Measurements from ENCODE around the gene CDC16. TPM values are rescaled to one million over a fixed set of nuclear protein-coding genes. Genes with fewer than 3 reads are reported as not detected.

CDC16 gene
- total RNA-seq, 1 donor from 2014 or later: 34.5 TPM

DNA sequence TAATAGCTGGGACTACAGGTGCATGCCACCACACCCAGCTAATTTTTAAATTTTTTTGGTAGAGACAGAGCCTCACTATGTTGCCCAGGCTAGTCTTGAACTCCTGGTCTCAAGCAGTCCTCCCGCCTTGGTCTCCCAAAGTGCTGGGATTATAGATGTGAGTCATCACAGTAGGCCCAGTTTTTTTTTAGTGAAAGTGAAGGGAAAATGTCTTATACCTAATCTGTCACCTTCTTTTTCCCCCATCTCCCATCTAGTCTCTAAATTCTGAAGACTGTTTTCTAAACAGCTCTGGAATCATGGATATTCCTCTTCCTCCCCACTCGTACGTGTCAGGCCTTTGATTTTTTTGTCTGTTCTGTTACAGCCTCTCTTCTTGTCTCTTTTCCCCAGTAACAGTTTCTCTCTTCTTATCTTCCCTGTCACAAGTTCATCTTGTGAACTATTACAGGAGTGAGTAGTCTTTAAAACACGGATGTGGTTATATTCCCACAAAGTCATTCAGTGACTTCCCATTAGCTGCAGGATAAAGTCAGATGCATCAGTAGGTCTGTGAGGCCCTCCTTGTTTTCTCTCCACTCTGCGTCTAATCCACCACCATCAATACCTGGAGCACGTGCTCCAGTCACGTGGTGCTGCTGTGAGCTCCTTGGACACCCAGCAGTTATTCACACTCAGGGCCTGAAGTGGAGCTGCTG, 2.9 kb downstream of the CDC16 start:
- no peak for DNase-seq
- H3K27me3 ChIP-seq (ENCODE audit: low read depth): no peaks in the 10 kb centered on the region
- peaks cover 59% of the 10 kb centered on the region for H3K36me3 ChIP-seq
- intact Hi-C loops (cut with micrococcal nuclease): no loop called here
- no peaks in the 10 kb centered on the region for H3K9me3 ChIP-seq (replicated peaks)
- TF ChIP-seq, protein P1, sequence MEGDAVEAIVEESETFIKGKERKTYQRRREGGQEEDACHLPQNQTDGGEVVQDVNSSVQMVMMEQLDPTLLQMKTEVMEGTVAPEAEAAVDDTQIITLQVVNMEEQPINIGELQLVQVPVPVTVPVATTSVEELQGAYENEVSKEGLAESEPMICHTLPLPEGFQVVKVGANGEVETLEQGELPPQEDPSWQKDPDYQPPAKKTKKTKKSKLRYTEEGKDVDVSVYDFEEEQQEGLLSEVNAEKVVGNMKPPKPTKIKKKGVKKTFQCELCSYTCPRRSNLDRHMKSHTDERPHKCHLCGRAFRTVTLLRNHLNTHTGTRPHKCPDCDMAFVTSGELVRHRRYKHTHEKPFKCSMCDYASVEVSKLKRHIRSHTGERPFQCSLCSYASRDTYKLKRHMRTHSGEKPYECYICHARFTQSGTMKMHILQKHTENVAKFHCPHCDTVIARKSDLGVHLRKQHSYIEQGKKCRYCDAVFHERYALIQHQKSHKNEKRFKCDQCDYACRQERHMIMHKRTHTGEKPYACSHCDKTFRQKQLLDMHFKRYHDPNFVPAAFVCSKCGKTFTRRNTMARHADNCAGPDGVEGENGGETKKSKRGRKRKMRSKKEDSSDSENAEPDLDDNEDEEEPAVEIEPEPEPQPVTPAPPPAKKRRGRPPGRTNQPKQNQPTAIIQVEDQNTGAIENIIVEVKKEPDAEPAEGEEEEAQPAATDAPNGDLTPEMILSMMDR (IDR thresholded peaks at IDR 0.05; ENCODE audit: borderline replicate concordance): no peak
- no peak overlapping the region for H3K27ac ChIP-seq (replicated peaks)
- H3K4me3 ChIP-seq: no peak overlapping the region
- H3K4me1 ChIP-seq: peaks cover 25% of the 10 kb centered on the region

DNA sequence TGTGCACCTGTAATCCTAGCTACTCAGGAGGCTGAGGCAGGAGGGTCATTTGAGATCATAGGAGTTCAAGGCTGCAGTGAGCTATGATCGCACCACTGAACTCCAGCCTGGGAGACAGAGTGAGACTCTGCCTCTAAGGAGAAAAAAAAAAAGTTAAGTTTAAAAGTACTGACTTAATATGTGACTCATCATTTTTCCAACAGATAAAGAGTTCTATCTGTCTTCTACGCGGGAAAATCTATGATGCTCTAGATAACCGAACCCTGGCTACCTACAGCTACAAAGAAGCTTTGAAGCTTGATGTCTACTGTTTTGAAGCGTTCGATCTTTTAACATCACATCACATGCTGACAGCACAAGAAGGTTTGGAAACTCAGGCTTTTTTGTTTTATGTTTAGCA, 7.2 kb downstream of the CDC16 start:
- H3K36me3 ChIP-seq: peaks cover 99% of the 10 kb centered on the region

DNA sequence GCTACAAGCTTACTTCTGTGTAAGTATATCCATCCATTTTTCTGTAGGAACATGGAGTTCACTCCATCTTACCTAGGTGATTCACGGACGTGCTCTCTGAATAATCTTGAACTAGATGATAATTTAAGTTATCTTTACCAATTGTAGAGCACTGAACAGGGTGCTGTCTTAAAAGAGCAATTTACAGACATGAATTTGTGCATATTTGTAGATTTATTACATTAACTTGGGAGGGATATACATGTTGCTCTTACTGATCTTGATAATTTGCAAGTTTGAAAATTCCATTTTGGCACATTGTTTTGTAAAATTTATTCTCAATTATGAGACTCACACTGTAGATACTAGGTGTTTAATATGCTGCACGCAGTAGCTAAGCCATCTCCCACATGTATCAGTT, 9.3 kb downstream of the CDC16 start:
- Histone ChIP-seq H3K36me3 (peaks cover 99% of the 10 kb centered on the region), H3K27ac (replicated peaks) (no peak overlapping the region), H3K9me3 (replicated peaks) (no peaks in the 10 kb centered on the region), H3K4me3 (no peak overlapping the region), H3K4me1 (no peaks in the 10 kb centered on the region), H3K27me3 (ENCODE audit: low read depth) (no peaks in the 10 kb centered on the region)
- no peak for DNase-seq
- intact Hi-C loops (cut with micrococcal nuclease): no loop called here
- TF ChIP-seq, protein P1 (IDR thresholded peaks at IDR 0.05; ENCODE audit: borderline replicate concordance): no peak

More for the DNA sequence above, 7.2 kb downstream of the CDC16 start:
- Histone ChIP-seq H3K9me3 (replicated peaks) (no peaks in the 10 kb centered on the region), H3K27ac (replicated peaks) (no peak overlapping the region), H3K4me1 (peaks cover 3% of the 10 kb centered on the region), H3K27me3 (ENCODE audit: low read depth) (no peaks in the 10 kb centered on the region), H3K4me3 (no peak overlapping the region)
- intact Hi-C loops (cut with micrococcal nuclease): no loop called here
- TF ChIP-seq, protein P1 (IDR thresholded peaks at IDR 0.05; ENCODE audit: borderline replicate concordance): no peak
- no peak for DNase-seq

DNA sequence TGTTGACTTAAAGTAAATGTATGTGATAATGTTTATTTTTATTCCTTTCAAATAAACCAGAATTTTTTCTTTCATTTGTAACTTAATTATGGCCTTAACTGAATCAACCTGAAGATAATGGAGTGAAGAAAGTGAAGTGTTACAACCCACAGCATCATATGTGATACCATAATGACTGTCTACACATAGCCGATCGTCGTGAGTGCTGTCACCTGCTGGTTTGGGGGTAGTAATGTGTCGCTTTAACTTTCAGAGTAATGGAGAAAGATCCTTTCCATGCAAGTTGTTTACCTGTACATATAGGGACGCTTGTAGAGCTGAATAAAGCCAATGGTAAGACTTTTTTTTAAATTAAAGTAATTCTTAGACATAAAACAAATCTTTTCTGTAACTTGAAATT, 9.9 kb downstream of the CDC16 start:
- Histone ChIP-seq H3K9me3 (replicated peaks) (no peaks in the 10 kb centered on the region), H3K27me3 (ENCODE audit: low read depth) (no peaks in the 10 kb centered on the region), H3K4me3 (no peak overlapping the region), H3K36me3 (peaks cover 99% of the 10 kb centered on the region), H3K27ac (replicated peaks) (no peak overlapping the region), H3K4me1 (no peaks in the 10 kb centered on the region)
- TF ChIP-seq, protein P1 (IDR thresholded peaks at IDR 0.05; ENCODE audit: borderline replicate concordance): no peak
- no peak for DNase-seq
- intact Hi-C loops (cut with micrococcal nuclease): no loop called here

DNA sequence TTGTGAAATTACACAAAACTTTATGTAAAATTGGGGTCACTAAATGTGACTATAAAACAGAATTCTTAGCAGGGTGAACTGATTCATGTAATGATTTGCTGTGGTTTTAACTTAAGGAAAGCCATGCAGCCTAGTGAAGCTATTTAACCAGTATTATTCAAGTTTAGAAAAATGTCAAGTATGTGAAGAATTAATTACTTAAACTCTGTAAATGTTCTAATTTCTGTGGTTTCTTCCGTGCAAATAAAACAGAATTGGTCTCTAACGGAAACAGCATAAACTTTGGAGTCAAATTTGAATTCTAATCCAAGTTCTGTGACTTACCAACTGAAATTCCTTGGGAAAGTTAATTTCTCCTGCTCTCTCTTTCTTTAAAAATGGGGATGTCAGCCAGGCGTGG, 13.3 kb downstream of the CDC16 start:
- no peak overlapping the region for H3K27ac ChIP-seq (replicated peaks)
- H3K36me3 ChIP-seq: peaks cover 97% of the 10 kb centered on the region

More for the DNA sequence above, 13.3 kb downstream of the CDC16 start:
- no peak for DNase-seq
- Histone ChIP-seq H3K4me3 (no peak overlapping the region), H3K4me1 (no peaks in the 10 kb centered on the region), H3K27me3 (ENCODE audit: low read depth) (no peaks in the 10 kb centered on the region), H3K9me3 (replicated peaks) (no peaks in the 10 kb centered on the region)
- intact Hi-C loops (cut with micrococcal nuclease): no loop called here
- TF ChIP-seq, protein P1 (IDR thresholded peaks at IDR 0.05; ENCODE audit: borderline replicate concordance): no peak

Measured in left ventricle myocardium inferior (tissue), 1 donor.